ENCODE data around the gene SHROOM3.

- no peak for TF ChIP-seq CTCF (IDR thresholded peaks at IDR 0.05)
- no peak for TF ChIP-seq POLR2A (IDR thresholded peaks at IDR 0.05)
Measured at GRCh38 chr4:76639288-76639687, 204.3 kb downstream of the SHROOM3 start.

All from body of pancreas (tissue), 4 donors.